Jurkat, Clone E6-1 (cell line): ENCODE results near the gene GFPT2.
A peak's percentile ranks its signal among the peaks of the same experiment; 100 is the strongest.
"Not testable (repeated sequence)": the region's sequence is repeated elsewhere in the genome, so short reads cannot be mapped to it uniquely, and the experiment has no call there.

Experiments
- DNase-seq: peaks from one replicate; pipeline ENCODE4 v3.0.0-alpha.2; 2011; ENCODE audit warnings: low read depth, low spot score
- H3K4me3 ChIP-seq: 2 replicates; pipeline ENCODE4 v1.5.1; 2011; ENCODE audit warnings: mild to moderate bottlenecking, low read length, control low read depth, moderate library complexity

The GFPT2 gene

DNA sequence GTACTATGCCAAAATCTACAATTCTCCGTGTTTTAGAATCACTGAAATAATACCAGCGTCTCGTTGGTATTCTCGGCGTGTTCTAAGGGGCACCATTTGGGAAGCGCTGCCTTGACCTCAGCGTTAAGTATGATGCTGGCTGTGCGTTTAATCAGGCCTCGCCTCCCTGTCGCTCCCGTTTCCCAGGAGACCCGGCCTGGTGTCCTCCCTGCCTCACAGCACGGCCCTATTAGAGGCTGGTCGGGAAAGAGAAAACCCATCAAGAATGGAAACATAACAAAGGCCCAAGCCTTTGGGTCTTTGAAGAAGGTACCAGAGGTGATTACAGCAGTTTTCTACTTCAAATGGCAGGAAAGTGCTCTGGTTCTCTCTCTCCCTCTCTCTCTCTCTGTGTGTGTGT is 30.0 kb downstream of the GFPT2 start:
- DNase-seq: no peak
- H3K4me3 ChIP-seq: no peak overlapping the region

DNA sequence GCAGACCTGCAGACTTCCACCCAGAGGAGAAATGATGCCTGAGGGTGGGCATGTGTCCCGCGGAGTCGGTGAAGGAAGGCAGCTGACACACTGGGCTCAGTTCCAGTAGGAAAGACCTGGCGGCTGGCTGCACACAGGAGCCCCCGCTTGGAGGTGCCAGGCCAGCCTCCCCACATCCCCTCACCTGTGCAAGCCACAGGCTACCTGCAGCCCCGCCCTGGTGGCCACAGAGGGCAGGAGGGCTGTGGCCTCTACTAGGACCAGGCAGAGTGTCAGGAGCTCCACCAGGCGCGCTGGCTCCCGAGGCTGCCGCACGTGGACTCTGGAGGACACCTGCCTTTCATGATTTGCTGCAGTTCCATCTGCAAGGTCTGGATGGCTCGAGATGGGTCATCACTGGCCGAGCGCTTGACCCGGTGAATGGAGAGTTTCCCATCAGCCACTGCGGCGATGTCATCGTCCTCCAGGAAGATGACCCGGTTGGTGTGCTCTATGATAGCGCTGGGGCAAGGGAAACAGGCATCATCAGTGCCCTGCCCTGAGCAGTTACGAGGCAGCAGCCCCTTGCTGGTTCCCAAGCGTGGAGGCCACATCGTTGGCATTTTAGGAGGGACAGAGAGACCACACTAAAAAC is 34.6 kb downstream of the GFPT2 start:
- H3K4me3 ChIP-seq: no peak overlapping the region

DNA sequence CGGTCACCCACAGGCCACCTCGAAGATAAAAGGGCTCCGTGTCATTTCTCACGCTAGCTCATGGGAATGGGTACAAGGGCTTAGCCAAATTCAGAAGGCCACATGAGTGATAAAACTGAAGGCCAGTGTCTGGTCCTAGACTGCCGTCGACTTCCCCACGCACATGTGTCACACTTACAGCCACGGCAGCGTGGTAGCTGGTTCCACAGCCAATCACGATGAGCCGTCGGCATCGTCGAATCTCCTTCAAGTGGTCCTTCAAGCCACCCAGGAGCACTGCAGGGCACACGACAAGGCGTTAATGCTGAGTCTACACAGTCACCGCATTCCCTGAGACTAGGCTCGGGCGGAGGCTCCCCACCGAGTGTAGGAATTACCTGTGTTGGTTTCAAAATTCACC is 36.5 kb downstream of the GFPT2 start:
- no peak overlapping the region for H3K4me3 ChIP-seq

More for the DNA sequence above, 34.6 kb downstream of the GFPT2 start:
- DNase-seq: no peak

DNA sequence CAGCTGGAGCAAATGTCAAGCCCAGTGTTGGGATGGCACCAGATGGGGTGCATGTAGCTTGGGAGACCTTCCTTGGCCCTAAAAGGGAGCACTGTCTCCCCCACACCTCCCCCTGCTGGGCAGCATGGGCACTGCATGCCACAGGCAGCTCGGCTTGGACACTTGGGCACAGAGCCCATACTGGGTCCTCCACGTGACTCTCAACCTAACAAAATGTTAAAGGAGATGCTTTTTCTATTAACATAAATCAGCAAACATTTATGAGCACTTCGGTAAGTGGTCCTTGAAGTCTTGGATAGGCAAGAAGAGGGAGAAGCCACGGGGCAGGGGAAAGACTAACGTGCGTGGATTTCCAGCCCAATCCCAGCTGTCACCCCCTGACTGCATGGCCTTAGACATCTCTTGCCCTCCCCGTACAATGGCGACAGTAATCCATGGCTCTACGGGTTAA is 37.3 kb downstream of the GFPT2 start:
- DNase-seq: peak; percentile 36
- H3K4me3 ChIP-seq: no peak overlapping the region

More for the DNA sequence above, 36.5 kb downstream of the GFPT2 start:
- DNase-seq: no peak

DNA sequence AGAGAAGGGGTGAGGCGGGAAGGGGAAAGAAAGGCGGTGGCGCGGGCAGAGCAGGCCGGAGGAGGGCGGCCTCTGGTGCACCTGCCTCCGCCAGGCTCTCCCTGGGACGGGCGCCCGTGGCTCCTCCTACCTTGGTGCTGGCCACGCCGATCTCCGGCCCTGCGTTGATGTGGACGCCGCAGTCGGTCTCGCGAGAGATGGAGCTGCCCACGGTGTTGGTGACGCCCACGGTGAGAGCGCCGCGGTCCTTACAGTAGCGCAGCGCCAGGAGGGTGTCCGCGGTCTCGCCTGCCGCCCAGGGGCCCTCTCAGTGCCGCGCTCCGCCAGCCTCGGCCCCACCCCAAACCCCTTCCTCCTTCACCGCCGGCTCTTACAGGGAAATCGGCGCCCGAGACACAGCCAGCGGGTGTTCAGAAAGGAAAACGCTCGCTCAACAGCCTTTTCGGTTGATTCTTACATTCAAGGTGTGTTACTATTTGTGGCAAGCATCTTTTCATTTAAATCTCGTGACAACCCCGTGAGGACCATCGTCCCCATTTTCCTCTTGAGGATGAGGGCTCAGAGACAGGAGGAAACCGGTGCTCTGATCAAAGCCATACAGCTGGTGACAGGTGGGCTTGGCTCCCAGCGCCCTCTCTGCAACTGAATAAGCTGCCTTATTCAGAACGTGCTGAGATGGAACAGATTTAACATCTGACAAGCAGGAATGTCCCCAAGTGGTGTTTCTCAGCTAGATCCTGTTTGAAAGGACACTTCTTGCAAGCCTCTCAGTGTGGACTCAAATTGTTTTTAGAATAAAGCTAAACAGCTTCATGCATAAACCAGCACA is 39.2 kb downstream of the GFPT2 start:
- H3K4me3 ChIP-seq: peak overlapping the region; percentile 59
- peak; percentile 53 for DNase-seq

DNA sequence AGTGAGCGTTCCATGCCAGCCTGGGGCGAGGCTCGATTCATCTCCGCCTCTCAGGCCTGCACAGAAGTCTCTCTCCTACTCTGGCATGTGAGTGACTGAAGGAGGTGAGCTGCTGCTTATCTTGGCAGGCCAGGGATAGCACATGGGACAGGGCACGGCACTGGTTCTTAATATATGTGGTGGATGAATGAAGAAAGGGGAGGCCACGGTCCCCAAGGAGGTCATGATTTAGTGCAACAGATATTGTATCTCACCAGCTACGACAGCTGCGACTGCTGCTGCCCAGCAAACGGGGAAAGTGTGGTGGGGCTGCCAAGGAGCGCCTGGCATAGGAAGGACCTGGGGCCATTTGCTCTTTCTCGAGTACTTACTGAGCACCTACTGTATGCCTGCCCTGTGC is 41.9 kb downstream of the GFPT2 start:
- no peak for DNase-seq
- no peak overlapping the region for H3K4me3 ChIP-seq

DNA sequence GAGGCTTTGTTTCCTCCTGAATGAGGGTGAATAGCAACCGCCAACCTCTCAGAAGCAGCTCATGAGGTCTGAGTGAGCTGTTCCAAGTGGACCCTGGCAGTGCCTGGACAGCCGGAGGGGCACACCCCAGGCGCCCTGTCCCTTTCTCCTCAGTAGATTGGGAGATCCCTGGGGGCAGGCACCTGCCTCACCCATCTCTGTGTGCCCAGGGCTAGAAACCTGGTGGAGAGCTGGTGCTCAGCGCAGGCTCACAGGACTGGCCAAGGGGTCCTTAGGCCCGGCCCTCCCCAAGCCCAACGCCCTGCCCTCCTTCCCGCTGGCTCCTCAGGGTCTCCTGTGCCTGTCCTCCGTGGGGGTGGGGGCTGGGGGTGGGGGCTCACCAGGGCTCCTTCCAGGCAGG is 46.3 kb downstream of the GFPT2 start:
- DNase-seq: no peak
- H3K4me3 ChIP-seq: no peak overlapping the region

DNA sequence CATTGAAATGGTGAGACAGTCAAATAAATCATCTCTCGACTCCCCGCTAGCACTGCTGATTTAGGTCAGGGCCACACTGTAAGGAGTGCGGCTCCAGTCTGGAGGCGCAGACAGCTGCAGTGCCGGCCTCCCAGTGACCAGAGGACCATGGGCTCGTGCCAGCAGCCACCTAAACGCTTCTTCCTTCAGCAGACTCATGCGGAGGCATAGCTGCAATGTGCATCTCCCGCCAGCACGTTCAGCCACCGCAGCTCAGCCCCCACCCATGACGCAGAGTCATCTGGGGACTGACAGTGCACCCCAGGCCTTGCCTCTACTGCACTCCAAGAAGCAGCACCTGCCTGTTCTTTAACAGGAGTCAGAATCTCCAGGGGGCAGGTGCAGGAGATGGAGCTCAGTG is 47.7 kb downstream of the GFPT2 start:
- H3K4me3 ChIP-seq: no peak overlapping the region
- no peak for DNase-seq

DNA sequence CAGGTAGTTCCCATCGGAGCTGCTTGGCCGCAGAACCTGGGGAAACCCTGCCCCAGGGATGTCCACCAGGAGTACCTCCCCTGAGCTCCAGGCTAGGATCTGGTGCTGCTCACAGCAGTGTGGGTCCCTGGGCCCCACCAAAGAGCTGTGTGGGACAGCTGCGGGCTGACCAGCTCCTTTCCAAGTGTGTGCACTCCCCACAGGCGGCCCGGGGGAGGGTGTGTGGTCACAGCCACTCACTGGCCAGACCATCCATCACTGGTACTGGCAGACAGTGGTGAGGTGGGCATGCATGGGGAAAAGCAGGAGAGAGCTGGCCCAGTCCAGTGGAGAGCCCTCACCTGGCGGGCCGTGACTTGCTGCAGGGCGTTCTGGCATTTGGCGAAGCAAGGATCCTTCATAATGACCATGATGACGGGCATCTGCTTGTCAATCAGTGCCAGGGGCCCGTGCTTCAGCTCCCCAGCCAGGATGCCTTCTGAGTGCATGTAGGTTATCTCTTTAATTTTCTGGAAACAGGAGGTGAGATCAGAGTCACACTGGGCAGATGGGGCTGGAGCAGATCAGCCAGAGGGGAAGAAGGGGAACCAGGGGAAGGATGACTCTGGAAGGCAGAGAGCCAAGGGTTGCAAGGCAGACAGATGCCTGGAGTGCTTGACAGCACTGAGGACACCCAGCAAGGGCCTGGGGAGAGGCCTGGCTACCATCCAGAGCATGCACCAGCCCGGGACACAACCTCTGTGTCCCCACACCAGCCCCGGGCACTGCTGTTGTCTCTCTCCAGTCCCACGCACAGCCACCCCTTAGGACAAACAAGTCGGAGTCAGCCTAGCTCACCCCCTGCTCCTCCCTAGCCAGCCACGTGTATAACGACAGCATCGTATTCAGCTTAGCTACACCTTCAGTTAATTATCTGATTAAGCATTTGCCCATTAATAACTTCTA is 48.4 kb downstream of the GFPT2 start:
- no peak for DNase-seq

DNA sequence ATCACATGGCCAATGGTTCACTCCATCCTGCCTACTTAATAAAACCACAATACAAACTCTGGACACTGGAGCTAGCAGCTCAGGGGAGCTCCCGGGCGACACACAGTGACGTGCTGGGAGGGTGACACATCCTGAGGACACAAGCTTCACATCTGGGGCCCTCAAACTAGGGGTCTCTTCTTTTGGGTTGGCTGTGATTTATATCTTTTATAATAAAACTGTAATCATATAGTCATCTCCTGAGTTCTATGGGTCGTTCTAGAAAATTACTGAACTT is 49.2 kb downstream of the GFPT2 start:
- DNase-seq: no peak
- H3K4me3 ChIP-seq: no peak overlapping the region

More for the DNA sequence above, 48.4 kb downstream of the GFPT2 start:
- H3K4me3 ChIP-seq: no peak overlapping the region

DNA sequence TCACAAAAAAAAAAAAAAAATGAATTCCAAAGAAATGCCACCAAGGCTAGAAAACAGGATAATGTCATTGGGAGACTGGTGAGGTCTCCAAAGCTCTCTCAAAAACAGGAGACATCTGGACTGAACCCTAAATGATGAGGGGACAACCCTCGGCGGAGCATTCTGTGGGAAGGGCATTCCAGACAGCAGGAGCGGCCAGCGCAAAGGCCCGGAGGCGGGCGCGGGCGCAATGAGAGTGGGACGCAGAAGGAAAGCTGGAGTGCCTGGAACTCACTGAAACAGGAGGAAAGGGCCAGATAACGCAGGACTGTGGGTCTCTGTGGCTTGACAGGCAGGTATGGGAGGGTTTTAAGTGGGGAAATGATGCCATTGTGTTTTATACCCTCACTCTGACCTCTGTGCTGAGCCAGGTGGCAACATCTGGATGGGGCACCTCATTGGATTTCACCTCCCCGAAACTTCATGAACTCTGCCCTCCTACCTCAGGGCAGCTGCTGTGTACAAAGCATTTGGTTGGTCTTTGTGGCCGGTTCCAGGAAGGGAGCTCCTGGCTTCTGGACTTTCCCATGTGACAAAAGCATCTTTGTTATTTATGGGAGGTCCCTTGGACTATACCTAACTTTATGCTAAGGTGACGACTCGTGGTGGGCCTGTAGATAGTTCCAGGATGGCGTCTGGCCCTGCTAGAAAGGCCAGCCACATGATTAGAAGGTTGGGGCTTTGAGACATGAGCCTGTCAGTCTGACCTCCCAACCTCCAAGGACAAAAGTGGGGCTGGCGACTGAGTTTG is 49.7 kb downstream of the GFPT2 start:
- no peak for DNase-seq
- H3K4me3 ChIP-seq: no peak overlapping the region

DNA sequence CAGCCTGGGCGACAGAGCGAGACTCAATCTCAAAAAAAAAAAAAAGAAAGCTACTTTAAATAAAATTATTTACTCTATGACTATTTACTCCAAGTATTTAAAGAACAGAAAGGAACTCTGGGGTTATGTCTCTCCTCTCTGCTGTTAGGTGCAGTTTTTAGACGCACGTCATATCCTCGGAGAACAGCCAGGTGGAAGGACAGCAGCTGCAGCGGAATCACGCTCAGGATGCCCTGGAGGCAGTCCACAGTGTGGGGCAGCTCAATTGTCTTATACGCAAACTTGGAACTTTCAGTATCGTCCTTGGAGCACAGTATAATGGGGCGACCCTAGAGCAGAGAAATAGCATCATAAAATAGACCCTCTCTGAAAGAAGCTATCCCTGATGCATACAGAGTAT is 50.9 kb downstream of the GFPT2 start:
- DNase-seq: no peak
- H3K4me3 ChIP-seq: no peak overlapping the region

DNA sequence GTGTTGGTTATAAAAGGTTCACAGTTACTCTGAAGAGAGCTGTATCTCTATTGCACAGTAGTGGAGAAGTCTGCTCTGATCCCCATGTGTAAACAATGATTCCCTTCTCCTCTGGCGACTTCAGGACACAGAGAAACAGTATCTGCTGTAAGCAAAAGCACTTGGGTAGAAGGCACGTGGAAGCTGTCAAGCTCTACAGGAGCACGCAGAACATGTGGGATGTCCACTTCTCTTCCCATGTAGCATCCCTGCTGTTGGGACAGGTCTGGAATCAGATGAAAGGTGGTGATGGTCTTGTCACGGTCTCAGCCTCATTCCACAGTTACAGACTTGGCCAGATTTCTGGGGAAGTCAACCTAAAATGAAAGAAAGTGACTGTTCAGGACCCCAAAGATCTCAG is 51.9 kb downstream of the GFPT2 start:
- no peak for DNase-seq
- H3K4me3 ChIP-seq: no peak overlapping the region

DNA sequence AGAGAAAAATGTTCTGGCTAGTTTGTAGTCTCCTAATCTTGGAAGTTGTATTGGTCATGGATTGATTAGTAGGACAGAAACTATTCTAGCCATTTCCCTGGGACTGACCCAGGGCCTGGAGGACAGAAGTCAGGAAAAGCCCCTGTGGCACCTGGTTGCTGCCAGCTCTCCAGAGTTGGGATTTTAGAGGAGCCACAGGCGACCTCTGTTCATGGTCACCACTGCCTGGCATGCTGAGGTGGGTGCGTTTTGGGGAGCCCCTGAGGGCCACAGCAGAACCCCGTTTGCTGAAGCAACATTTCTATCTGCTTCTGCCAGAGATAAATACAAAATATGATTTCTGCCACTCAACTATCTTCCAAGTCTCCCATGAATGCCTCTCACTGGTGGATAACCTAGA is 53.6 kb downstream of the GFPT2 start:
- no peak for DNase-seq
- no peak overlapping the region for H3K4me3 ChIP-seq

DNA sequence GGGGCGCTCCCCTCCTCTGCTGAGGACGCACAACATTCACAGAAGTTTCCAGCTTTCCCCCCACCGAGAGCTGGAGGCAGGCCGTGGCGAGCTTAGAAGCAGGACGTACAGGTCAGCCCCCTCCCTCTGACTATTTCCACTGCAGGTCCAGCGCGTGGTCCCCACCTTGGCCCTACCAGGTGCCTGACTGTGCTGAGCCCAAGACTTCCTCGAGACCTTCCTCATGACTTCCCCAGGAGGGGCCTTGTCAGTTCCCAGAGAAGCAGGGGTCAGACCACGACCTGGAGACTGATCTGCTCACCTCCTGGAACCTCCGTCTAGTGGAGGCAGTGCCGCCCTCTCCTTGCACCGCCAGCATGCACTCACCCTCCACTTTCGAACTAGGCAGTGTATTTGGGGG is 54.1 kb downstream of the GFPT2 start:
- DNase-seq, H3K4me3 ChIP-seq: not testable (repeated sequence)

DNA sequence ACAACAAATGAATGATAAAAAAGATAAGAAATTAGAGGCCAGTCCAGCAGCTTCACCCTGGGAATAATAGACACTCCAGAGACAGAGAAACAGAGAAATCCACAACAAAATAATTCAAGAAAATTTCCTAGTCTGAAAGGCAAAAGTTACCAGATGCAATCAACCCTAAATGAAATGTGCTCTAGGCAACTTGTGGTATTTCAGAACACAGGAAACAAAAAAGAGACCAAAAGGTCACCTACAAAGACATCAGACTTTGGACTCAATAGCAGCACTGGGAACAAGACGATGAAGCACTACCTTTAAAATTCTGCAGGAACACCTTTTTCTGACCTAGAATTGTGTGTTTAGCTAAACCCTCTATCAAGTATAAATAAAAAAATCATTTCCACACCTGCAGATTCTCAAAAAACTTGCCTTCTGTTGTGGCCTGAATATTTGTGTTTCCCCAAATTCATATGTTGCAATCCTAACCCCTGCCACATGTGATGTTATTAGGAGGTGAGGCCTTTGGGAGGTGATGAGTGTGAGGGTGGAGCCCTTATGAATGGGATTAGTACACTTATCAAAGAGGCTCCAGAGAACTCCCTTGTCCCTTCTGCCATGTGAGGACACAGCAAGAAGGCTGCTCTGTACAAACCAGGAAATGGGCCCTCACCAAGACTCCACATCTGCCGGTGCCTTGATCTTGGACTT is 55.4 kb downstream of the GFPT2 start:
- no peak for DNase-seq
- no peak overlapping the region for H3K4me3 ChIP-seq

DNA sequence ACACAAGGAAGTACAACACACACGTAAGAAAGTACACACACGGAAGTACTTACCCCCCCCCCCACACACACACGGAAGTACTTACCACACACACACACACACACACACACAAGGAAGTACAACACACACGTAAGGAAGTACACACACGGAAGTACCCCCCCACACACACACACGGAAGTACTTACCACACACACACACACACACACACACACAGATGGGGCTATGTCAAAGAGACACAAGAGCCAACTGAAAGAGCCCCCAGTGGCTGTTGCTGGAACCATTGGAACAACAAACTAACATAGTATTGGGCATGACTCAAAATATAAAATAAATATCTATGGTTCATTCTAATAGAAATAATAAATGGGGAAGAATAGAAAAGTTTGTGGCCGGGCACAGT is 56.4 kb downstream of the GFPT2 start:
- DNase-seq: peak; percentile 42
- H3K4me3 ChIP-seq: no peak overlapping the region

DNA sequence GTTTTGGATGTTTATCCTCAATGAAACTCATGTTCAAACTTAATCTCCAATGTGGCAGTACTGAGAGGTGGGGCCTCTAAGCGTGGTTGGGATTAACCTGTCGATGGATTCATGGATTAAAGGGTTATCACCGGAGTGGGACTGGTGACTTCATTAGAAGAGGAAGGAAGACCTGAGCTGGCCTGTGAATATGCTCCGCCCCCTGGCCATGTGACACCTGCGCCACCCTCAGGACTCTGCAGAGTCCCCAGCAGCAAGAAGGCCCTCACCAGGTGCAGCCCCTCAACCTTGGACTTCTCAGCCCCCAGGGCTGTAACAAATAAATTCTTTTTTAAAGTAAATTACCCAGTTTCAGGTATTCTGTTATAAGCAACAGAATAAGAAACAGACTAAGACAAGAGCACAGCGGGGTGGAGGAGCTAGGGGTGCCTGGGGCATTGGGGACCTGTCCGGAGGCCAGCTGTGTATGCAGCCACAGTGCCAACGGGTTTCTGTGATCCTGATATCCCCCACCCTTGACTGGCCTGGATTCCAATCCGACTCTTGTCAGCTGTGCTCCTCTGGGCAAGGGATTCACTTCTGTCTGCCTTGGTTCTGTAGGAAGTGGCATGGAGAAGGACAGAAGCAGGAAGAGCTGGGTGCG is 58.1 kb downstream of the GFPT2 start:
- DNase-seq: no peak
- H3K4me3 ChIP-seq: no peak overlapping the region
